WERI-Rb-1 (cell line): ENCODE measurements around the gene CDK5RAP2.
A peak's percentile ranks its signal among the peaks of the same experiment; 100 is the strongest.

Experiments
- DNase-seq: peaks from one replicate; pipeline ENCODE4 v3.0.0-alpha.2; 2020
- H3K27ac ChIP-seq: fragments of 250-450 bp; sonication (Bioruptor Pico); 2 replicates; pipeline ENCODE4 v1.5.1; 2020; ENCODE audit warnings: mild to moderate bottlenecking, moderate library complexity
- H3K27me3 ChIP-seq: fragments of 250-450 bp; sonication (Bioruptor Pico); 2 replicates; pipeline ENCODE4 v1.5.1; 2021; ENCODE audit warnings: mild to moderate bottlenecking, low read depth, moderate library complexity; ENCODE audit not compliant: insufficient read depth, severe bottlenecking
- H3K36me3 ChIP-seq: fragments of 250-450 bp; sonication (Bioruptor Pico); 2 replicates; pipeline ENCODE4 v1.5.1; 2020; ENCODE audit warnings: mild to moderate bottlenecking, moderate library complexity
- H3K4me3 ChIP-seq: 2 replicates; pipeline ENCODE4 v1.5.1; 2011; ENCODE audit warnings: low read depth, mild to moderate bottlenecking, control low read depth, low read length
- H3K9me3 ChIP-seq: fragments of 250-450 bp; sonication (Bioruptor Pico); 2 replicates; pipeline ENCODE4 v1.5.1; 2021; ENCODE audit warnings: mild to moderate bottlenecking, moderate library complexity; ENCODE audit not compliant: severe bottlenecking
- CTCF ChIP-seq: IDR thresholded peaks from 2 replicates; pipeline ENCODE4 v1.5.1; 2011; ENCODE audit warnings: low read depth, mild to moderate bottlenecking, control low read depth, inconsistent platforms, low read length

CDK5RAP2 gene

GRCh38 chr9:120622790-120623189 lies 42.8 kb upstream of the CDK5RAP2 start:
- H3K27ac ChIP-seq = no peak overlapping the region
- no peaks in the 10 kb centered on the region for H3K27me3 ChIP-seq
- H3K36me3 ChIP-seq = no peaks in the 10 kb centered on the region
- DNase-seq = no peak
- no peak overlapping the region for H3K4me3 ChIP-seq
- no peak for TF ChIP-seq CTCF
- H3K9me3 ChIP-seq = no peaks in the 10 kb centered on the region

- Histone ChIP-seq H3K9me3 (no peaks in the 10 kb centered on the region), H3K4me3 (no peak overlapping the region), H3K36me3 (no peaks in the 10 kb centered on the region), H3K27ac (no peak overlapping the region), H3K27me3 (no peaks in the 10 kb centered on the region)
- DNase-seq = no peak
- no peak for TF ChIP-seq CTCF
Observed at GRCh38 chr9:120621941-120622340, 42.0 kb upstream of the CDK5RAP2 start.

GRCh38 chr9:120619751-120620655 lies 40.0 kb upstream of the CDK5RAP2 start:
- Histone ChIP-seq H3K36me3 (no peaks in the 10 kb centered on the region), H3K9me3 (no peaks in the 10 kb centered on the region), H3K4me3 (no peak overlapping the region), H3K27me3 (no peaks in the 10 kb centered on the region), H3K27ac (no peak overlapping the region)
- peak; percentile 63 for DNase-seq
- TF ChIP-seq CTCF = peak; percentile 65

- H3K4me3 ChIP-seq = no peak overlapping the region
Observed at GRCh38 chr9:120616966-120617935, 37.3 kb upstream of the CDK5RAP2 start.

GRCh38 chr9:120612218-120612617 lies 32.3 kb upstream of the CDK5RAP2 start:
- Histone ChIP-seq H3K27me3 (no peaks in the 10 kb centered on the region), H3K4me3 (no peak overlapping the region), H3K9me3 (no peaks in the 10 kb centered on the region), H3K36me3 (peaks cover 5% of the 10 kb centered on the region), H3K27ac (no peak overlapping the region)
- TF ChIP-seq CTCF = peak; percentile 57
- no peak for DNase-seq

More at GRCh38 chr9:120616966-120617935, 37.3 kb upstream of the CDK5RAP2 start:
- no peak for TF ChIP-seq CTCF
- Histone ChIP-seq H3K9me3 (no peaks in the 10 kb centered on the region), H3K27ac (no peak overlapping the region), H3K36me3 (no peaks in the 10 kb centered on the region), H3K27me3 (no peaks in the 10 kb centered on the region)
- DNase-seq = no peak
